Vagina (tissue), 2 donors: ENCODE results near the gene TAF4B.
"Not testable (repeated sequence)": the region's sequence is repeated elsewhere in the genome, so short reads cannot be mapped to it uniquely, and the experiment has no call there.

Experiments
- CTCF ChIP-seq, 3 experiments: fragments of 450-650 bp in 2 of 3; fragments of 200-600 bp in 1 of 3; sonication (generic) in 1 of 3; IDR thresholded peaks; one replicate each; pipeline ENCODE4 v1.5.1; 2017 to 2019; ENCODE audit warnings: antibody characterized with exemption in 3 of 3, mild to moderate bottlenecking in 2 of 3, moderate library complexity in 2 of 3
- POLR2A ChIP-seq, 2 donors: fragments of 450-650 bp; IDR thresholded peaks; one replicate each; pipeline ENCODE4 v1.6.1; 2017; ENCODE audit warnings: antibody characterized with exemption in 2 of 2, mild to moderate bottlenecking in 2 of 2, moderate library complexity in 2 of 2
- POLR2AphosphoS5 ChIP-seq, 2 donors: sonication (generic); formaldehyde crosslinking; IDR thresholded peaks; one replicate each; pipeline ENCODE4 v1.9.0; 2017; ENCODE audit warnings: antibody characterized with exemption in 2 of 2, mild to moderate bottlenecking in 2 of 2, low read depth in 1 of 2; ENCODE audit not compliant: insufficient read depth in 1 of 2

GRCh38 chr18:26202001-26202400 lies 24.2 kb upstream of the TAF4B start:
- TF ChIP-seq CTCF (IDR thresholded peaks at IDR 0.05); POLR2A (IDR thresholded peaks at IDR 0.05); POLR2AphosphoS5 (IDR thresholded peaks at IDR 0.05; ENCODE audit: insufficient read depth in 1 of 2, low read depth in 1 of 2): not testable (repeated sequence)
